ENCODE data around the gene NHEJ1.

The NHEJ1 gene

GRCh38 chr2:219094171-219094570 is 66.4 kb downstream of the NHEJ1 start:
- H3K27me3 ChIP-seq (ENCODE audit: insufficient read depth, low read length) = no peaks in the 10 kb centered on the region
- no peak overlapping the region for H3K9ac ChIP-seq (ENCODE audit: low read length)
- H3K9me2 ChIP-seq (ENCODE audit: low read depth, low read length) = no peaks in the 10 kb centered on the region

GRCh38 chr2:219090436-219091299 is 69.9 kb downstream of the NHEJ1 start:
- no peaks in the 10 kb centered on the region for H3K36me3 ChIP-seq (ENCODE audit: insufficient read depth, low read length)
- no peaks in the 10 kb centered on the region for H3K79me2 ChIP-seq (ENCODE audit: insufficient read depth, low read length)
- TF ChIP-seq EZH2 (IDR thresholded peaks at IDR 0.05; ENCODE audit: borderline replicate concordance, low read length) (no peak), CTCF (IDR thresholded peaks at IDR 0.05; ENCODE audit: low read length) (no peak)

More at GRCh38 chr2:219094171-219094570, 66.4 kb downstream of the NHEJ1 start:
- no peaks in the 10 kb centered on the region for H3K9me3 ChIP-seq (ENCODE audit: low read length)
- H3K36me3 ChIP-seq (ENCODE audit: insufficient read depth, low read length) = no peaks in the 10 kb centered on the region
- no peak overlapping the region for H3K27ac ChIP-seq (ENCODE audit: low read depth, low read length, poor library complexity, severe bottlenecking)
- H3K4me1 ChIP-seq (ENCODE audit: insufficient read depth, low read length, severe bottlenecking) = no peaks in the 10 kb centered on the region
- no peaks in the 10 kb centered on the region for H3K79me2 ChIP-seq (ENCODE audit: insufficient read depth, low read length)
- no peaks in the 10 kb centered on the region for H4K20me1 ChIP-seq (ENCODE audit: insufficient read depth, low read length)
- H3K4me2 ChIP-seq (ENCODE audit: low read length) = no peak overlapping the region
- no peaks in the 10 kb centered on the region for H3F3A ChIP-seq (ENCODE audit: insufficient read depth, low read length)
- TF ChIP-seq CTCF (IDR thresholded peaks at IDR 0.05; ENCODE audit: low read length) = no peak
- TF ChIP-seq EZH2 (IDR thresholded peaks at IDR 0.05; ENCODE audit: borderline replicate concordance, low read length) = no peak
- no peak overlapping the region for H2AFZ ChIP-seq (ENCODE audit: low read length)
- H3K4me3 ChIP-seq (ENCODE audit: low read depth, low read length, poor library complexity, severe bottlenecking) = no peak overlapping the region

GRCh38 chr2:219089330-219089729 is 71.3 kb downstream of the NHEJ1 start:
- H3K27me3 ChIP-seq (ENCODE audit: insufficient read depth, low read length) = no peaks in the 10 kb centered on the region
- H3K9me3 ChIP-seq (ENCODE audit: low read length) = no peaks in the 10 kb centered on the region
- H3K79me2 ChIP-seq (ENCODE audit: insufficient read depth, low read length) = no peaks in the 10 kb centered on the region
- no peak overlapping the region for H2AFZ ChIP-seq (ENCODE audit: low read length)
- H3K9me2 ChIP-seq (ENCODE audit: low read depth, low read length) = no peaks in the 10 kb centered on the region
- no peaks in the 10 kb centered on the region for H3K4me1 ChIP-seq (ENCODE audit: insufficient read depth, low read length, severe bottlenecking)
- no peaks in the 10 kb centered on the region for H4K20me1 ChIP-seq (ENCODE audit: insufficient read depth, low read length)
- no peak overlapping the region for H3K4me3 ChIP-seq (ENCODE audit: low read depth, low read length, poor library complexity, severe bottlenecking)
- H3K9ac ChIP-seq (ENCODE audit: low read length) = no peak overlapping the region
- H3F3A ChIP-seq (ENCODE audit: insufficient read depth, low read length) = no peaks in the 10 kb centered on the region
- no peak overlapping the region for H3K4me2 ChIP-seq (ENCODE audit: low read length)
- no peaks in the 10 kb centered on the region for H3K36me3 ChIP-seq (ENCODE audit: insufficient read depth, low read length)
- TF ChIP-seq EZH2 (IDR thresholded peaks at IDR 0.05; ENCODE audit: borderline replicate concordance, low read length) (no peak), CTCF (IDR thresholded peaks at IDR 0.05; ENCODE audit: low read length) (no peak)
- no peak overlapping the region for H3K27ac ChIP-seq (ENCODE audit: low read depth, low read length, poor library complexity, severe bottlenecking)

More at GRCh38 chr2:219090436-219091299, 69.9 kb downstream of the NHEJ1 start:
- Histone ChIP-seq H3K9me3 (ENCODE audit: low read length) (no peaks in the 10 kb centered on the region), H3K27ac (ENCODE audit: low read depth, low read length, poor library complexity, severe bottlenecking) (no peak overlapping the region), H3K27me3 (ENCODE audit: insufficient read depth, low read length) (no peaks in the 10 kb centered on the region), H3K4me1 (ENCODE audit: insufficient read depth, low read length, severe bottlenecking) (no peaks in the 10 kb centered on the region), H3K9ac (ENCODE audit: low read length) (no peak overlapping the region), H2AFZ (ENCODE audit: low read length) (no peak overlapping the region), H4K20me1 (ENCODE audit: insufficient read depth, low read length) (no peaks in the 10 kb centered on the region), H3F3A (ENCODE audit: insufficient read depth, low read length) (no peaks in the 10 kb centered on the region), H3K9me2 (ENCODE audit: low read depth, low read length) (no peaks in the 10 kb centered on the region), H3K4me3 (ENCODE audit: low read depth, low read length, poor library complexity, severe bottlenecking) (no peak overlapping the region), H3K4me2 (ENCODE audit: low read length) (no peak overlapping the region)

Measured in OCI-LY1 (cell line).